ENCODE measurements around the gene SAA1.

Gene SAA1

GRCh38 chr11:18265949-18266348, at the start of gene SAA1:
TSS of gene SAA1 (plus strand) at chr11:18266264. CDS start at chr11:18266888, 624 bp downstream.
- TF ChIP-seq, protein P1, sequence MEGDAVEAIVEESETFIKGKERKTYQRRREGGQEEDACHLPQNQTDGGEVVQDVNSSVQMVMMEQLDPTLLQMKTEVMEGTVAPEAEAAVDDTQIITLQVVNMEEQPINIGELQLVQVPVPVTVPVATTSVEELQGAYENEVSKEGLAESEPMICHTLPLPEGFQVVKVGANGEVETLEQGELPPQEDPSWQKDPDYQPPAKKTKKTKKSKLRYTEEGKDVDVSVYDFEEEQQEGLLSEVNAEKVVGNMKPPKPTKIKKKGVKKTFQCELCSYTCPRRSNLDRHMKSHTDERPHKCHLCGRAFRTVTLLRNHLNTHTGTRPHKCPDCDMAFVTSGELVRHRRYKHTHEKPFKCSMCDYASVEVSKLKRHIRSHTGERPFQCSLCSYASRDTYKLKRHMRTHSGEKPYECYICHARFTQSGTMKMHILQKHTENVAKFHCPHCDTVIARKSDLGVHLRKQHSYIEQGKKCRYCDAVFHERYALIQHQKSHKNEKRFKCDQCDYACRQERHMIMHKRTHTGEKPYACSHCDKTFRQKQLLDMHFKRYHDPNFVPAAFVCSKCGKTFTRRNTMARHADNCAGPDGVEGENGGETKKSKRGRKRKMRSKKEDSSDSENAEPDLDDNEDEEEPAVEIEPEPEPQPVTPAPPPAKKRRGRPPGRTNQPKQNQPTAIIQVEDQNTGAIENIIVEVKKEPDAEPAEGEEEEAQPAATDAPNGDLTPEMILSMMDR (IDR thresholded peaks at IDR 0.05; ENCODE audit: control extremely low read depth, extremely low read depth, low read depth, missing control alignments), result no peak
- ChIA-PET CTCF (interaction anchor here (3.0 kb wide), 1 partner anchor 22 kb away, joined by 17 read pairs; no protein-coding TSS in a partner anchor), POLR2A (interaction anchor here (0.6 kb wide), 1 partner anchor 8 kb away, joined by 7 read pairs; no protein-coding TSS in a partner anchor)
- DNase-seq (ENCODE audit: extremely low spot score), result no peak

DNA sequence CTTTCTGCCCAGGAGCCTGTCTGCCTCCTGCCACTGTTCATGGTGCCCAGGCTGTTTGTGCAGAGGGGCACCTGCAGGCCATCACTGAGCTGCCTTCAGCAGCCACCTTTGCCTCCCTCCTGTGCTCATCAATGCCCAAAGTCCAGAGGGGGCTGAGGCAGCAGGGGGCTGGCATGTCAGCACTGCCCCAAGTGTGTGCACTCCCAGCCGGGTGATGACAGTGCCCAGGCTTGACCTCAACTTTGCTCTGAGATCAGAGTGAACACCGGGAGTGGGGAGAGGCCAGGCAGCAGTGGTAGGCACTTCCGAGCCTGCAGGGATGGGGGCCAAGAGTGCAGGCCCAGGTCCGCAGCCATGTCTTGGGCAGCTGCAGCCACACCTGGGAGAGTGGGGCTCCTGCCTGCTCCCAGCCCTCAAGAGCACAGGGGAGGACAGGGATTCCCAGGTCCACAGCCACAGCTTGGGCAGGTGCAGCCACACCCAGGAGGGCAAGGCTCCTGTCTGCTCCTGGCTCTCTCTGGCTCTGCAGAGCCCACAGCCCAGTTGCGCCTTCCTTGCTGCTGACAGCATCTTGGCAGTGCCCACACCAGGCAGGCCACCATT, 44.7 kb upstream of the SAA1 start:
- TF ChIP-seq, protein P1 (IDR thresholded peaks at IDR 0.05; ENCODE audit: control extremely low read depth, extremely low read depth, low read depth, missing control alignments), result no peak
- POLR2A ChIA-PET, result interaction anchor here (0.5 kb wide), 1 partner anchor 435 kb away, joined by 5 read pairs; no protein-coding TSS in a partner anchor
- CTCF ChIA-PET, result interaction anchor here (1.2 kb wide), 1 partner anchor 510 kb away, joined by 3 read pairs; no protein-coding TSS in a partner anchor
- DNase-seq (ENCODE audit: extremely low spot score), result no peak

DNA sequence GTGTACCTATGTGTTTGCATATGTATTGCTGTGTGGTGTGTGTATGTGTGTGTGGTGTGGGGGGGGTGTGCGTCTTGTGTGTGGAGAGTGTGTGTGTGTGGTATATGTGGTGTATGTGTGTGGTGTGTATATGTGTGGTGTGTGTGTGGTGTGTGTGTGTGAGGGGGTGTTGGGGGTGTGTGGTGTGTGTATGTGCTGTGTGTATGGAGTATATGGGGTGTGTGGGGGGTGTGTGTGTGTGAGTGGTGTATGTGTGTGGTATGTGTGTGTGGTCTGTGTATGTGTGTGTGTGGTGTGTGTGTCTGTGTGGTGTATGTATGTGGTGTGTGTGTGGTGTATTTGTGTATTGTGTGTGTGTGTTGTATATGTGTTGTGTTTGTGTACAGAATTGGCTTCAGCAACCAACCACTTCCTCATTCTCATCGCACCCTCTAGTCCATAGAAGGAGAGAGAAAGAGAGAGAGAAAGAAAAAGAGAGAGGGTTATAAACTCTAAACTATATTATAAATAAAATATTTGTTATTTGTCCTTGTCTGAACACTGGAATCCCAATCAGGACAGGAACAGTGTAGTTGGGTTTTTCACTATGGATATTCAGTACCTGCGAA, 43.1 kb upstream of the SAA1 start:
- POLR2A ChIA-PET, result no interaction called here
- DNase-seq (ENCODE audit: extremely low spot score), result no peak
- CTCF ChIA-PET, result interaction anchor here (2.3 to 9.2 kb wide), 2 partner anchors 19 to 21 kb away, joined by 6 to 63 read pairs; no protein-coding TSS in a partner anchor
- TF ChIP-seq, protein P1 (IDR thresholded peaks at IDR 0.05; ENCODE audit: control extremely low read depth, extremely low read depth, low read depth, missing control alignments), result no peak

DNA sequence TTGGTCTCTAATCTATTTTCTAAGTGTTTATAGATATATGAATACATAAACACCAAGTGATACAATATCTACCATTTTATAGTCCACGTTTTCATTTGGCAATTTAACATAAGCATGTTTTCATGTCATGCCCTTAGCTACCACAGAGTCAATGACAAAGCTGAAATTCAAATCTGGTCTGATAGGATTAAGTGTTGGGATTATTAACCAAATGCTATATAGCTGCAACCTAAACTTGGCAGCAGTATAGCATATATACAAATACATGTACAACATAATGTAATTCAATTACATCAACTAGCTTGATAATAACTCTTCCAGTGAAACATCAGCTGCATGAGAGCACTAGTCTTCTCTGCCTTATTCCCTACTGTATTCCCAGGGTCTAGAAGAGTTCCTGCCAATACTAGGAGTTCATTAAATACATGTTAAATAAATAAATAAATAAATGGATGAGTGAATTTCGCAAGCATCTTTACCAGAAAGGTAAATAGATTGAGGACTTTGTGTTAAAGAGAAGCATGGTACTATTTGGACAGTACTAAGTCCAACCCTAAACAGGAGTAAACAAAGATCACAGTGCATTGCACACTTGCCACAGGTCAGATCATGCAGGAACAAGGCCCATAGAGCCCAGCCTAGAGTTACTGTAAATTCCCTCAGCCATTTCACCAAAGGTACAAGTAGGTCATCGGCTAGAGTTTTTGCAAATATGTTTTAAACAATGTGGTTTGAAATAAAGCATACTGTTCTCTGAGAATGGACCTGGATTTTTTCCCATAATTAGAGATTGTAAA, 42.3 kb upstream of the SAA1 start:
- no peak for DNase-seq (ENCODE audit: extremely low spot score)
- CTCF ChIA-PET, result interaction anchor here (0.8 to 9.2 kb wide), 4 partner anchors 8 to 498 kb away, joined by 3 to 63 read pairs (median 6); no protein-coding TSS in a partner anchor
- POLR2A ChIA-PET, result no interaction called here
- TF ChIP-seq, protein P1 (IDR thresholded peaks at IDR 0.05; ENCODE audit: control extremely low read depth, extremely low read depth, low read depth, missing control alignments), result no peak

DNA sequence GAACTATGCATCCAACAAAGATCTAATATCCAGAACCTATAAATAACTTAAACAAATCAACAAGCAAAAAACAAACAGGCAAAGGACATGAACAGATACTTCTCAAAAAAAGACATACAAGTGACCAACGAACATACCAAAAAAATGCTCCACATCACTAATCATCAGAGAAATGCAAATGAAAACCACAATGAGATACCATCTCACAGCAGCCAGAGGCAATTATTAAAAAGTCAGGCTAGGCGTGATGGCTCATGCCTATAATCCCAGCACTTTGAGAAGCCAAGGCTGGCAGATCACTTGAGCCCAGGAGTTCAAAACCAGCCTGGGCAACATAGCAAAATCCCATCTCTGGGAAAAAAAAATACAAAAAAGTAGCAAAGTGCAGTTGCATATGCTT, 40.2 kb upstream of the SAA1 start:
- no peak for DNase-seq (ENCODE audit: extremely low spot score)
- TF ChIP-seq, protein P1 (IDR thresholded peaks at IDR 0.05; ENCODE audit: control extremely low read depth, extremely low read depth, low read depth, missing control alignments), result no peak
- ChIA-PET CTCF (interaction anchor here (1.0 to 9.2 kb wide), 2 partner anchors 18 to 111 kb away, joined by 5 to 63 read pairs; no protein-coding TSS in a partner anchor), POLR2A (no interaction called here)

GRCh38 chr11:18229501-18229900, 36.6 kb upstream of the SAA1 start:
- TF ChIP-seq, protein P1 (IDR thresholded peaks at IDR 0.05; ENCODE audit: control extremely low read depth, extremely low read depth, low read depth, missing control alignments), result no peak
- CTCF ChIA-PET, result interaction anchor here (1.5 to 9.2 kb wide), 4 partner anchors 15 to 114 kb away, joined by 4 to 63 read pairs (median 8); no protein-coding TSS in a partner anchor
- POLR2A ChIA-PET, result no interaction called here
- peak; percentile 73 for DNase-seq (ENCODE audit: extremely low spot score)
